H1 (cell line): ENCODE measurements around the gene UBASH3B. TPM values are rescaled to one million over a fixed set of nuclear protein-coding genes. Genes with fewer than 3 reads are reported as not detected.

ENCODE experiments used
- CHD7 ChIP-seq: fragments of 300-600 bp; sonication (generic); IDR thresholded peaks from 2 replicates; pipeline ENCODE4 v1.7.1; 2012; ENCODE audit warnings: low read length, moderate library complexity, mild to moderate bottlenecking, inconsistent platforms; ENCODE audit not compliant: insufficient replicate concordance
- SP2 ChIP-seq: IDR thresholded peaks from 2 replicates; pipeline ENCODE4 v1.6.1; 2012; ENCODE audit warnings: mild to moderate bottlenecking, low read length, inconsistent platforms
- SUZ12 ChIP-seq: fragments of 200-600 bp; sonication (generic); IDR thresholded peaks from 2 replicates; pipeline ENCODE4 v1.6.1; 2012; ENCODE audit warnings: mild to moderate bottlenecking, inconsistent platforms, low read length, moderate library complexity, mixed read lengths
- polyA plus RNA-seq, 7 experiments: library from polyadenylated mRNA; depleted of rRNA in 3 of 7; stranded (reverse) in 5 of 7; unstranded in 2 of 7; fragments of >200 nt in 5 of 7; fragments of 200-250 nt in 2 of 7; gene quantifications; 1 replicate in 5 of 7; 2 replicates in 1 of 7; 4 replicates in 1 of 7; pipeline versions ENCODE4 v1.2.1 to v1.2.3, GENCODE V29; 2011 to 2013; ENCODE audit warnings: missing spikeins in 2 of 7, mixed read lengths in 2 of 7
- total RNA-seq: library from RNA; stranded (reverse); fragmentation: NEBNext Ultra II Directional; extraction: Animal tissue kit (Norgen Biotek cat#: 25700); gene quantifications from 2 replicates; pipeline ENCODE4 v1.2.1, GENCODE V29; 2021
- TF ChIP-seq, protein P1 (sequence below): IDR thresholded peaks from 2 replicates; pipeline ENCODE4 v1.6.1; 2011; ENCODE audit warnings: low read depth, mild to moderate bottlenecking, low read length; ENCODE audit not compliant: insufficient read depth

UBASH3B gene
- total and polyA plus RNA-seq, 2 of the 8 experiments (the other 6 are each of a cell fraction or from before 2014, with no cell fraction given): 7.5 to 9.5 TPM

- TF ChIP-seq CHD7: no peak
- TF ChIP-seq, protein P1, sequence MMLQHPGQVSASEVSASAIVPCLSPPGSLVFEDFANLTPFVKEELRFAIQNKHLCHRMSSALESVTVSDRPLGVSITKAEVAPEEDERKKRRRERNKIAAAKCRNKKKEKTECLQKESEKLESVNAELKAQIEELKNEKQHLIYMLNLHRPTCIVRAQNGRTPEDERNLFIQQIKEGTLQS: no peak
- TF ChIP-seq SP2: no peak
- TF ChIP-seq SUZ12: no peak
Observed at GRCh38 chr11:122633219-122633829, 22.2 kb upstream of the UBASH3B start (continued).
